GM12864 (cell line): ENCODE measurements around the gene ALG12.

ENCODE experiments used
- DNase-seq: peaks from one replicate; pipeline ENCODE4 v3.0.0-alpha.2; 2011; ENCODE audit warnings: low read depth
- H3K4me3 ChIP-seq: 2 replicates; pipeline ENCODE4 v1.5.1; 2011; ENCODE audit warnings: mild to moderate bottlenecking, low read depth, low read length, control low read depth
- CTCF ChIP-seq: IDR thresholded peaks from 2 replicates; pipeline ENCODE4 v1.5.1; 2011; ENCODE audit warnings: low read depth, mild to moderate bottlenecking, moderate library complexity, low read length, control low read depth, inconsistent platforms; ENCODE audit errors: missing control alignments

ALG12 gene

GRCh38 chr22:49930596-49931412, 12.6 kb upstream of the ALG12 start:
- peak; percentile 75 for TF ChIP-seq CTCF
- DNase-seq = no peak
- no peak overlapping the region for H3K4me3 ChIP-seq

- no peak for DNase-seq
- H3K4me3 ChIP-seq = no peak overlapping the region
- no peak for TF ChIP-seq CTCF
Measured at GRCh38 chr22:49929994-49930575, 11.8 kb upstream of the ALG12 start.

- no peak for DNase-seq
- TF ChIP-seq CTCF = peak; percentile 72
- no peak overlapping the region for H3K4me3 ChIP-seq
Measured at GRCh38 chr22:49929211-49929979, 11.2 kb upstream of the ALG12 start.

- no peak overlapping the region for H3K4me3 ChIP-seq
- no peak for TF ChIP-seq CTCF
- DNase-seq = no peak
Measured at GRCh38 chr22:49928555-49929210, 10.4 kb upstream of the ALG12 start.

GRCh38 chr22:49928185-49928495, 9.9 kb upstream of the ALG12 start:
- no peak for TF ChIP-seq CTCF
- DNase-seq = no peak
- no peak overlapping the region for H3K4me3 ChIP-seq

- no peak for DNase-seq
- no peak for TF ChIP-seq CTCF
Measured at GRCh38 chr22:49927483-49928184, 9.4 kb upstream of the ALG12 start.

More at GRCh38 chr22:49927483-49928184, 9.4 kb upstream of the ALG12 start:
- no peak overlapping the region for H3K4me3 ChIP-seq
